Placental pericyte (primary cell): ENCODE measurements around the gene PRAMEF14. TPM values are rescaled to one million over a fixed set of nuclear protein-coding genes. Genes with fewer than 3 reads are reported as not detected.

Experiments
- total RNA-seq: library from RNA; depleted of rRNA; stranded (reverse); fragments of >200 nt; gene quantifications from 2 replicates; pipeline ENCODE4 v1.2.3, GENCODE V29; 2012

Gene PRAMEF14, protein sequence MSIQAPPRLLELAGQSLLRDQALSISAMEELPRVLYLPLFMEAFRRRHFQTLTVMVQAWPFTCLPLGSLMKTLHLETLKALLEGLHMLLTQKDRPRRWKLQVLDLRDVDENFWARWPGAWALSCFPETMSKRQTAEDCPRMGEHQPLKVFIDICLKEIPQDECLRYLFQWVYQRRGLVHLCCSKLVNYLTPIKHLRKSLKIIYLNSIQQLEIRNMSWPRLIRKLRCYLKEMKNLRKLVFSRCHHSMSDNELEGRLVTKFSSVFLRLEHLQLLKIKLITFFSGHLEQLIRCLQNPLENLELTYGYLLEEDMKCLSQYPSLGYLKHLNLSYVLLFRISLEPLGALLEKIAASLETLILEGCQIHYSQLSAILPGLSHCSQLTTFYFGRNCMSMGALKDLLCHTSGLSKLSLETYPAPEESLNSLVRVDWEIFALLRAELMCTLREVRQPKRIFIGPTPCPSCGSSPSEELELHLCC
- not detected in 2 replicates for total RNA-seq

GRCh38 chr1:13347034-13347433, at the start of gene PRAMEF14:
Gene PRAMEF14, minus strand, starts transcription at chr1:13347134. Its CDS starts 1,820 bp downstream, at chr1:13345314.

GRCh38 chr1:13389332-13389731, 42.4 kb upstream of the PRAMEF14 start, which contains the start of gene PRAMEF17:
Gene PRAMEF17, plus strand, starts transcription at chr1:13389632. Its CDS starts 26 bp downstream, at chr1:13389658.

GRCh38 chr1:13315281-13315680, 31.7 kb downstream of the PRAMEF14 start, which contains the start of gene PRAMEF15:
Gene PRAMEF15, plus strand, starts transcription at chr1:13315581. Its CDS starts 2,827 bp downstream, at chr1:13318408.

DNA sequence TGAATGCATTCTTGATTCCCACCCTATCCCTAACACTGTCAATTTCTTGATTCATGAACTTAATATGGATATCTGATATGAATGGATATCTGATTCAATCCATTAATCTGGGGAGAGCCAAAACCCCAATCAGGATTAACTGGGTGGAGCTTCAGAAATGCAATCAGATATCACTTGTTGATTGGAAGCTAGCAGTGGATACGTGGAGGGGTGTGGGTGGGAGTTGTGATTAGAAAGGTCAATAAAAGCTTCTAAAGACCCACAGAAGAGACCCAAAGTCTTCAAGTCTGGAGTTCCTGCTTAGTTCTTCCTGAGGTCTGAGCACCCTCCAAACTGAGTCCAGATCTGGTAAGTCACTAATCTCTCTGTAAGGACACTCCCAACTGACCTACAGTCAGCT, 43.7 kb downstream of the PRAMEF14 start, which contains the start of gene PRAMEF33:
Gene PRAMEF33, plus strand, starts transcription at position 301 of the 400 bp plus-strand sequence. CDS start 2,416 bp downstream, outside the sequence.

Other genes starting within 250 kb of the PRAMEF14 start
- gene HNRNPCL2, start 230.3 kb downstream of the PRAMEF14 start, total RNA-seq: not detected in 2 replicates
- not detected in 2 replicates for gene PRAMEF26, start 191.1 kb downstream of the PRAMEF14 start, total RNA-seq
- gene HNRNPCL4, start 181.5 kb downstream of the PRAMEF14 start, total RNA-seq: not detected in 2 replicates
- not detected in 2 replicates for gene PRAMEF9, start 175.3 kb downstream of the PRAMEF14 start, total RNA-seq
- gene PRAMEF13, start 145.7 kb downstream of the PRAMEF14 start, total RNA-seq: not detected in 2 replicates
- gene PRAMEF18, start 121.0 kb downstream of the PRAMEF14 start, total RNA-seq: not detected in 2 replicates
- gene PRAMEF5, start 92.9 kb downstream of the PRAMEF14 start, total RNA-seq: not detected in 2 replicates
- not detected in 2 replicates for gene PRAMEF8, start 62.0 kb downstream of the PRAMEF14 start, total RNA-seq
- not detected in 2 replicates for gene PRAMEF33, start 43.6 kb downstream of the PRAMEF14 start, total RNA-seq
- not detected in 2 replicates for gene PRAMEF15, start 31.6 kb downstream of the PRAMEF14 start, total RNA-seq
- gene PRAMEF19, start 24.8 kb upstream of the PRAMEF14 start, total RNA-seq: not detected in 2 replicates
- gene PRAMEF17, start 42.5 kb upstream of the PRAMEF14 start, total RNA-seq: not detected in 2 replicates
- gene PRAMEF20, start 63.3 kb upstream of the PRAMEF14 start, total RNA-seq: not detected in 2 replicates
- not detected in 2 replicates for gene LRRC38, start 166.9 kb upstream of the PRAMEF14 start, total RNA-seq
- gene PDPN, start 236.7 kb upstream of the PRAMEF14 start, total RNA-seq: 20.3 and 249 TPM in 2 replicates